Transverse colon (tissue), 4 donors: Measurements from ENCODE around the gene RAD52. TPM values are rescaled to one million over a fixed set of nuclear protein-coding genes. Genes with fewer than 3 reads are reported as not detected.

Experiments
- DNase-seq: peaks from one replicate; pipeline ENCODE4 v3.0.0-alpha.2; 2019
- H3K27ac ChIP-seq, 4 donors: fragments of 200-600 bp; sonication (generic); 2 replicates each; pipeline ENCODE4 v1.5.1; 2016 to 2018; ENCODE audit warnings: inconsistent platforms in 4 of 4
- H3K27me3 ChIP-seq: fragments of 200-600 bp; sonication (generic); 2 replicates; pipeline ENCODE4 v1.5.1; 2017; ENCODE audit warnings: inconsistent platforms
- H3K36me3 ChIP-seq, 4 donors: fragments of 200-600 bp; sonication (generic); 2 replicates each; pipeline ENCODE4 v1.5.1; 2017 to 2019; ENCODE audit warnings: inconsistent platforms in 4 of 4
- H3K4me1 ChIP-seq, 4 donors: fragments of 200-600 bp; sonication (generic); 2 replicates each; pipeline ENCODE4 v1.5.1; 2017 to 2020; ENCODE audit warnings: inconsistent platforms in 4 of 4
- H3K4me3 ChIP-seq, 4 donors: fragments of 200-600 bp; sonication (generic); 1 replicate in 1 of 4; 2 replicates in 3 of 4; pipeline versions ENCODE4 v1.5.1 to v1.6.1; 2017 to 2019; ENCODE audit warnings: inconsistent platforms in 4 of 4
- H3K9me3 ChIP-seq, 2 donors: fragments of 200-600 bp; sonication (generic); 2 replicates each; pipeline ENCODE4 v1.5.1; 2017 to 2019; ENCODE audit warnings: inconsistent platforms in 2 of 2
- CTCF ChIP-seq, 5 experiments: fragments of 200-600 bp in 3 of 5; fragments of 450-650 bp in 2 of 5; sonication (generic) in 3 of 5; IDR thresholded peaks; 1 replicate in 2 of 5; 2 replicates in 3 of 5; pipeline ENCODE4 v1.5.1; 2016 to 2017; ENCODE audit warnings: antibody characterized with exemption in 5 of 5, inconsistent platforms in 3 of 5, mild to moderate bottlenecking in 2 of 5, moderate library complexity in 1 of 5
- EP300 ChIP-seq: sonication (generic); formaldehyde crosslinking; IDR thresholded peaks from one replicate; pipeline ENCODE4 v1.6.1; 2017; ENCODE audit warnings: antibody characterized with exemption, low read depth
- POLR2A ChIP-seq: fragments of 450-650 bp; IDR thresholded peaks from one replicate; pipeline ENCODE4 v1.6.1; 2016; ENCODE audit warnings: antibody characterized with exemption, mild to moderate bottlenecking, moderate library complexity
- POLR2AphosphoS5 ChIP-seq, 3 donors: sonication (generic); formaldehyde crosslinking; IDR thresholded peaks; one replicate each; pipeline ENCODE4 v1.6.1; 2016; ENCODE audit warnings: antibody characterized with exemption in 3 of 3
- WGBS, 2 donors: methylation state at CpG; one replicate each; pipeline ENCODE4 v1.1.5; 2018; ENCODE audit warnings: low coverage in 1 of 2; 5-methylcytosine and 5-hydroxymethylcytosine counted together
- in situ Hi-C, 4 donors: fragments of 200-750 bp; cut with MboI; loops; one replicate each; pipeline versions ENCODE4 v1.15.0 to v1.15.1; 2017; ENCODE audit warnings: low sequenced_read_pairs in 3 of 4, low pct_ligation_motif_present in 1 of 4, low pct_unique_long_range_greater_than_20kb in 1 of 4
- intact Hi-C: fragments of 100-400 bp; cut with DNase I; formaldehyde crosslinking; loops from one replicate; pipeline ENCODE4 v1.15.1; 2023; ENCODE audit warnings: low total_unique reads
- total RNA-seq, 4 donors: library from RNA; depleted of rRNA; stranded (reverse); fragments of >200 nt; gene quantifications; one replicate each; pipeline ENCODE4 v1.1.0, GENCODE V29; 2016

RAD52 gene
- total RNA-seq, 4 donors from 2014 or later = 12.7 to 84.2 (median 31.4) TPM

GRCh38 chr12:902581-902980 lies 46.9 kb downstream of the RAD52 start:
- DNase-seq = no peak
- H3K4me3 ChIP-seq = no peak overlapping the region
- no peaks in the 10 kb centered on the region for H3K9me3 ChIP-seq
- TF ChIP-seq EP300 (no peak), CTCF (IDR thresholded peaks at IDR 0.05) (no peak), POLR2A (no peak), POLR2AphosphoS5 (IDR thresholded peaks at IDR 0.05) (no peak)
- H3K4me1 ChIP-seq = no peaks in the 10 kb centered on the region
- whole genome bisulfite sequencing, 2 donors = 84% methylated on average over 3 of the region's 3 CpGs; no CpG with 5 or more reads in 1 of the 2 donors
- in situ Hi-C loops (no loop called here), intact Hi-C loops (no loop called here)
- peaks cover 0 to 55% (median 17%) of the 10 kb centered on the region in 4 donors for H3K36me3 ChIP-seq
- H3K27me3 ChIP-seq = no peaks in the 10 kb centered on the region
- no peak overlapping the region for H3K27ac ChIP-seq

GRCh38 chr12:897386-897785 lies 52.1 kb downstream of the RAD52 start:
- Histone ChIP-seq H3K9me3 (no peaks in the 10 kb centered on the region), H3K4me1 (no peaks in the 10 kb centered on the region), H3K4me3 (no peak overlapping the region), H3K27me3 (no peaks in the 10 kb centered on the region), H3K27ac (no peak overlapping the region), H3K36me3 (peaks cover 0 to 80% (median 33%) of the 10 kb centered on the region in 4 donors)
- no peak for DNase-seq
- intact Hi-C loops (no loop called here), in situ Hi-C loops (no loop called here)
- no peak for TF ChIP-seq POLR2AphosphoS5 (IDR thresholded peaks at IDR 0.05)
- 85 to 87% methylated on average over 4 of the region's 4 CpGs for WGBS, 2 donors

- no peaks in the 10 kb centered on the region for H3K9me3 ChIP-seq
- H3K27me3 ChIP-seq = no peaks in the 10 kb centered on the region
- no peak overlapping the region for H3K27ac ChIP-seq
- no peaks in the 10 kb centered on the region for H3K4me1 ChIP-seq
- no peak overlapping the region for H3K4me3 ChIP-seq
- 61 to 82% methylated on average over 2 to 4 of the region's 4 CpGs for WGBS, 2 donors
- in situ Hi-C loops (no loop called here), intact Hi-C loops (no loop called here)
- no peak for DNase-seq
- H3K36me3 ChIP-seq = peaks cover 0 to 83% (median 30%) of the 10 kb centered on the region in 4 donors
- TF ChIP-seq POLR2A (no peak), POLR2AphosphoS5 (IDR thresholded peaks at IDR 0.05) (no peak), EP300 (no peak), CTCF (IDR thresholded peaks at IDR 0.05) (no peak)
Observed at GRCh38 chr12:896031-896430, 53.5 kb downstream of the RAD52 start.

GRCh38 chr12:894226-894625 lies 55.3 kb downstream of the RAD52 start:
- in situ Hi-C loops = no loop called here
- no peak for TF ChIP-seq CTCF (IDR thresholded peaks at IDR 0.05)
- TF ChIP-seq EP300 = no peak
- TF ChIP-seq POLR2AphosphoS5 (IDR thresholded peaks at IDR 0.05) = no peak
- no peak for TF ChIP-seq POLR2A
- H3K27me3 ChIP-seq = no peaks in the 10 kb centered on the region
- peaks cover 0 to 78% (median 32%) of the 10 kb centered on the region in 4 donors for H3K36me3 ChIP-seq
- no peaks in the 10 kb centered on the region for H3K9me3 ChIP-seq
- H3K27ac ChIP-seq = no peak overlapping the region
- H3K4me3 ChIP-seq = no peak overlapping the region
- H3K4me1 ChIP-seq = no peaks in the 10 kb centered on the region
- DNase-seq = no peak
- intact Hi-C loops = no loop called here

- Histone ChIP-seq H3K27ac (no peak overlapping the region), H3K36me3 (peaks cover 0 to 94% (median 42%) of the 10 kb centered on the region in 4 donors), H3K4me3 (no peak overlapping the region), H3K27me3 (no peaks in the 10 kb centered on the region), H3K4me1 (no peaks in the 10 kb centered on the region), H3K9me3 (no peaks in the 10 kb centered on the region)
- WGBS, 2 donors = 96 to 97% methylated on average over 2 of the region's 2 CpGs
- no peak for DNase-seq
- intact Hi-C loops = no loop called here
- TF ChIP-seq POLR2A (no peak), POLR2AphosphoS5 (IDR thresholded peaks at IDR 0.05) (no peak), EP300 (no peak), CTCF (IDR thresholded peaks at IDR 0.05) (no peak)
- in situ Hi-C loops = no loop called here
Observed at GRCh38 chr12:886206-886605, 63.3 kb downstream of the RAD52 start.
